SIG-M5 (cell line): ENCODE results near the gene ABCB1.
"Not testable (repeated sequence)": the region's sequence is repeated elsewhere in the genome, so short reads cannot be mapped to it uniquely, and the experiment has no call there.

ENCODE experiments used
- DNase-seq: peaks from one replicate; lab custom pipeline; 2025; lab: John Stamatoyannopoulos, UW

ABCB1 gene

GRCh38 chr7:87471473-87471872, 129.2 kb downstream of the ABCB1 start:
- DNase-seq: no peak

- not testable (repeated sequence) for DNase-seq
Measured at GRCh38 chr7:87469204-87469603, 131.5 kb downstream of the ABCB1 start.

DNA sequence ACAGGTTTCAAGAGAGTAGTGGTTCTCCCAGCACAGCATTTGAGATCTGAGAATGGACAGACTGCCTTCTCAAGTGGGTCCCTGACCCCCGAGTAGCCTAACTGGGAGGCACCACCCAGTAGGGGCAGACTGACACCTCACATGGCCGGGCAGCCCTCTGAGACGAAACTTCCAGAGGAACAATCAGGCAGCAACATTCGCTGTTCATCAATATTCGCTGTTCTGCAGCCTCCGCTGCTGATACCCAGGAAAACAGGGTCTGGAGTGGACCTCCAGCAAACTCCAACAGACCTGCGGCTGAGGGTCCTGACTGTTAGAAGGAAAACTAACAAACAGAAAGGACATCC, 135.2 kb downstream of the ABCB1 start:
- DNase-seq: not testable (repeated sequence)

DNA sequence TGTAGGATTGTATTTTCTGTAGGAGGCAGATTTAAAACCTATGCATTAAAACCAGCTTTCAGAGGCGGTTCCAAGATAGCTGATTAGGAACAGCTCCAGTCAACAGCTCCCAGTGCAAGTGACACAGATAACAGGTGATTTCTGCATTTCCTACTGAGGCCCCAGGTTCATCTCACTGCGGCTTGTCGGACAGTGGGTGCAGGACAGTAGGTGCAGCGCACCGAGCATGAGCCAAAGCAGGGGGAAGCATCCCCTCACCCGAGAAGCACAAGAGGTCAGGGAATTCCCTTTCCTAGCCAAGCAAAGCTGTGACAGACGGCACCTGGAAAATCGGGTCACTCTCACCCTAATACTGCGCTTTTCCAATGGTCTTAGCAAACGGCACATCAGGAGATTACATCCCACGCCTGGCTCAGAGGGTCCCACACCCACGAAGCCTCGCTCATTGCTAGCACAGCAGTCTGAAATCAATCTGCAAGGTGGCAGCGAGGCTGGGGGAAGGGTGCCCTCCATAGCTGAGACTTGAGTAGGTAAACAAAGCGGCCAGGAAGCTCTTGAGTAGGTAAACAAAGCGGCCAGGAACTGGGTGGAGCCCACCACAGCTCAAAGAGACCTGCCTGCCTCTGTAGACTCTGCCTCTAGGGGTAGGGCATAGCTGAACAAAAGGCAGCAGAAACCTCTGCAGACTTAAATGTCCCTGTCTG, 135.7 kb downstream of the ABCB1 start:
- DNase-seq: not testable (repeated sequence)

- no peak for DNase-seq
Measured at GRCh38 chr7:87463982-87464381, 136.7 kb downstream of the ABCB1 start.

DNA sequence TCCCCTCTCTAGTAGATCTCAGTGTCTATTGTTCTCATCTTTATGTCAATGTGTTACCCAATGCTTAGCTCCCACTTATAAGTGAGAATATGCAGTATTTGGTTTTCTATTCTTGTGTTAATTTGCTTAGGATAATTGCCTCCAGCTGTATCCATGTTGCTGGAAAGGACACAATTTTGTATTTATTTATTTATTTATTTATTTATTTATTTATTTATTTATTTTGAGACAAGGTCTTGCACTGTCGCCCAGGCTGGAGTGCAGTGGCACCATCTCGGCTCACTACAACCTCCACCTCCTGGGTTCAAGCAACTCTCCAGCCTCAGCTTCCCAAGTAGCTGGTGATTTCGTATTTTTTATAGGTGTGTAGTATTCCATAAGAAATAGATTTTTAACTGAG, 140.2 kb downstream of the ABCB1 start:
- not testable (repeated sequence) for DNase-seq

DNA sequence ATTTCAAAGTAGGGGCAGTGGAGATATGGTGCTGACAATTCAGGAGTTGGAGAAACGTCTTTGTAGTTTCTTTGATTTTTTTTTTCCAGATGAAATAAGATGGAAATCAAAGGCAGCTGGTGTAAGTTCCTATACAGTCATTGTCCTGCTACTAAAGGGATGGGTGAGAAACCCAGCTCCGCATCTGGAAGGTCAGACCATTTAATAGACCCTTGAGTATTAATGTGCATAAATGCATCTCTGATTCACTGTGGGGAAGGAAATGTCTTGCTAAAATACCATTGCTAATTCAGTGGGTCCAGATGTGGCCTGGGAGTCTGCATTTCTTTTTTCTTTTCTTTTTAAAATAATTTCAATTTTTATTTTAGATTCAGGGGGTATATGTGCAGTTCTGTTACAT, 140.7 kb downstream of the ABCB1 start:
- no peak for DNase-seq

- DNase-seq: no peak
Measured at GRCh38 chr7:87458148-87458547, 142.5 kb downstream of the ABCB1 start.

GRCh38 chr7:87456247-87456646, 144.4 kb downstream of the ABCB1 start:
- no peak for DNase-seq
